K562 (cell line): ENCODE measurements around the gene BCAS4. TPM values are rescaled to one million over a fixed set of nuclear protein-coding genes. Genes with fewer than 3 reads are reported as not detected.

Experiments used
- GATAD2A ChIP-seq: fragments of 450-650 bp; IDR thresholded peaks from 2 replicates; pipeline ENCODE4 v1.6.1; 2017
- HNRNPUL1 ChIP-seq: fragments of 200-400 bp; formaldehyde crosslinking; IDR thresholded peaks from 2 replicates; pipeline ENCODE4 v1.6.1; 2017; ENCODE audit warnings: low read length
- KLF6 ChIP-seq: fragments of 250-450 bp; sonication (Bioruptor Pico); IDR thresholded peaks from 2 replicates; pipeline ENCODE4 v1.4.0; 2020; ENCODE audit warnings: mild to moderate bottlenecking, moderate library complexity, borderline replicate concordance
- MGA ChIP-seq: fragments of 450-650 bp; IDR thresholded peaks from 2 replicates; pipeline ENCODE4 v1.6.1; 2016; ENCODE audit warnings: mild to moderate bottlenecking, moderate library complexity
- NCOR1 ChIP-seq: fragments of 450-650 bp; IDR thresholded peaks from 2 replicates; pipeline ENCODE4 v1.6.1; 2016; ENCODE audit warnings: mild to moderate bottlenecking, moderate library complexity
- PPARD ChIP-seq: fragments of 250-450 bp; sonication (Bioruptor Pico); IDR thresholded peaks from 2 replicates; pipeline ENCODE4 v1.8.0; 2022; ENCODE audit warnings: inconsistent platforms, mild to moderate bottlenecking, moderate library complexity
- TARDBP ChIP-seq: fragments of 450-650 bp; IDR thresholded peaks from 2 replicates; pipeline ENCODE4 v1.6.1; 2016
- TCF3 ChIP-seq: sonication (generic); formaldehyde crosslinking; IDR thresholded peaks from 2 replicates; pipeline ENCODE4 v1.4.0; 2020; ENCODE audit warnings: mild to moderate bottlenecking, missing genetic modification reagents
- THRAP3 ChIP-seq: fragments of 450-650 bp; IDR thresholded peaks from 2 replicates; pipeline ENCODE4 v1.6.1; 2016; ENCODE audit warnings: mild to moderate bottlenecking, inconsistent platforms, borderline replicate concordance
- VEZF1 ChIP-seq: fragments of 200-800 bp; sonication (Bioruptor generic); IDR thresholded peaks from 2 replicates; pipeline ENCODE4 v1.6.1; 2017; ENCODE audit warnings: missing genetic modification characterization, missing compliant biosample characterization
- ZFX ChIP-seq: sonication (generic); formaldehyde crosslinking; IDR thresholded peaks from 2 replicates; pipeline ENCODE4 v1.8.0; 2022; ENCODE audit warnings: mild to moderate bottlenecking, missing genetic modification reagents, moderate library complexity
- ZNF24 ChIP-seq: fragments of 450-650 bp; IDR thresholded peaks from 2 replicates; pipeline ENCODE4 v1.6.1; 2016
- ZNF316 ChIP-seq: fragments of 450-650 bp; IDR thresholded peaks from 2 replicates; pipeline ENCODE4 v1.6.1; 2016
- polyA plus RNA-seq, 8 experiments: library from polyadenylated mRNA; depleted of rRNA in 4 of 8; stranded (reverse) in 5 of 8; unstranded in 3 of 8; fragments of >200 nt; fragmentation: Nextera tagmentation in 2 of 8; fragmentation: Illumina TruSeq in 1 of 8; extraction: Ambion mirVana in 2 of 8; extraction: Trizol in 1 of 8; gene quantifications; 2 replicates each; pipeline versions ENCODE4 v1.2.1 to v1.2.3, GENCODE V29; 2011 to 2014; ENCODE audit warnings: inconsistent platforms in 1 of 8, missing spikeins in 1 of 8
- total RNA-seq, 7 experiments: library from RNA; depleted of rRNA in 6 of 7; stranded (reverse); fragments of >200 nt in 6 of 7; fragmentation: Illumina TruSeq in 2 of 7; extraction: Trizol in 2 of 7; gene quantifications; 2 replicates each; pipeline versions ENCODE4 v1.2.1 to v1.2.3, GENCODE V29; 2011 to 2021; ENCODE audit warnings: low replicate concordance in 1 of 7

The BCAS4 gene
- total and polyA plus RNA-seq, 9 of the 15 experiments (the other 6 are each of a cell fraction or from before 2014, with no cell fraction given), result 0.15 to 2.3 (median 0.47) TPM

GRCh38 chr20:50837532-50838321, 42.9 kb downstream of the BCAS4 start (continued):
- TF ChIP-seq VEZF1 (0 out of 2 replicates have a peak, but pooled peaks have one; percentile 18), ZNF316 (peak; percentile 100), GATAD2A (0 out of 2 replicates have a peak, but pooled peaks have one; percentile 24), PPARD (CRISPR knock-in tag) (no peak), MGA (peak; percentile 18; the same call in 1 of the 2 replicates), NCOR1 (no peak), KLF6 (CRISPR knock-in tag) (no peak), ZFX (CRISPR knock-in tag) (peak; percentile 34; the same call in 1 of the 2 replicates), THRAP3 (no peak), HNRNPUL1 (no peak), TCF3 (peak; percentile 33; the same call in 1 of the 2 replicates), ZNF24 (peak; percentile 97), TARDBP (no peak)
